ENCODE measurements around the gene SPRED1. TPM values are rescaled to one million over a fixed set of nuclear protein-coding genes. Genes with fewer than 3 reads are reported as not detected.
A peak's percentile ranks its signal among the peaks of the same experiment; 100 is the strongest.

SPRED1 gene
- total RNA-seq, 4 donors from 2014 or later: 77.9 to 92.7 (median 82.6) TPM

- 97 to 100% methylated on average over 1 of the region's 1 CpG for WGBS, 2 donors
- H3K4me3 ChIP-seq (replicated peaks in 1 of 3): no peak overlapping the region
- H3K27ac ChIP-seq: no peak overlapping the region
- no peaks in the 10 kb centered on the region for H3K9me3 ChIP-seq
- intact Hi-C loops (cut with DNase I): no loop called here
- no peak for DNase-seq
- H3K36me3 ChIP-seq: no peaks in the 10 kb centered on the region
- TF ChIP-seq POLR2A (IDR thresholded peaks at IDR 0.05): no peak
- TF ChIP-seq, protein P1, sequence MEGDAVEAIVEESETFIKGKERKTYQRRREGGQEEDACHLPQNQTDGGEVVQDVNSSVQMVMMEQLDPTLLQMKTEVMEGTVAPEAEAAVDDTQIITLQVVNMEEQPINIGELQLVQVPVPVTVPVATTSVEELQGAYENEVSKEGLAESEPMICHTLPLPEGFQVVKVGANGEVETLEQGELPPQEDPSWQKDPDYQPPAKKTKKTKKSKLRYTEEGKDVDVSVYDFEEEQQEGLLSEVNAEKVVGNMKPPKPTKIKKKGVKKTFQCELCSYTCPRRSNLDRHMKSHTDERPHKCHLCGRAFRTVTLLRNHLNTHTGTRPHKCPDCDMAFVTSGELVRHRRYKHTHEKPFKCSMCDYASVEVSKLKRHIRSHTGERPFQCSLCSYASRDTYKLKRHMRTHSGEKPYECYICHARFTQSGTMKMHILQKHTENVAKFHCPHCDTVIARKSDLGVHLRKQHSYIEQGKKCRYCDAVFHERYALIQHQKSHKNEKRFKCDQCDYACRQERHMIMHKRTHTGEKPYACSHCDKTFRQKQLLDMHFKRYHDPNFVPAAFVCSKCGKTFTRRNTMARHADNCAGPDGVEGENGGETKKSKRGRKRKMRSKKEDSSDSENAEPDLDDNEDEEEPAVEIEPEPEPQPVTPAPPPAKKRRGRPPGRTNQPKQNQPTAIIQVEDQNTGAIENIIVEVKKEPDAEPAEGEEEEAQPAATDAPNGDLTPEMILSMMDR (IDR thresholded peaks at IDR 0.05): no peak
- H3K4me1 ChIP-seq: peaks cover 24 to 32% of the 10 kb centered on the region in 2 donors
- no peaks in the 10 kb centered on the region for H3K27me3 ChIP-seq
Measured at GRCh38 chr15:38215707-38216106, 36.9 kb upstream of the SPRED1 start.

DNA sequence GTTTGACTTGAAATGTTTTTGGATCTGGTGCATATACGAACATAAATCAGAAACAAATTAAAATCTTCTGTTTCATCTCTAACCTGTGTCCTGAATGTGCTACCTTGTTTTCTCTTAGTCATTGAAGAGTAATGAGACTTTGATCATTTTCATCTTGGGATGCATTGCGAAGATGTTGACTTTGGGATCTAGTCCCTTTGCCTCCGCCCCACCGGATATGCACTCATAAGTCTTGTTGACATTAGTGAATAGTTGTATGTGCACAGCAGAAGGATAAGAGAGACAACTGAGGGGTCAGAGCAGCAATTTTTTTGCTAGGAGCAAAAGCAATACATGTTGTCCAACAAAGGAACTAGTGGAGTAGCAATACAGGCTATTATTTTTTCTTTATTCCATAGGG is 35.9 kb upstream of the SPRED1 start:
- intact Hi-C loops (cut with DNase I): no loop called here
- no peak for DNase-seq
- TF ChIP-seq POLR2A (IDR thresholded peaks at IDR 0.05): no peak
- TF ChIP-seq, protein P1 (IDR thresholded peaks at IDR 0.05): no peak
- H3K36me3 ChIP-seq: no peaks in the 10 kb centered on the region
- no peak overlapping the region for H3K4me3 ChIP-seq (replicated peaks in 1 of 3)
- peaks cover 30 to 35% of the 10 kb centered on the region in 2 donors for H3K4me1 ChIP-seq
- H3K9me3 ChIP-seq: no peaks in the 10 kb centered on the region
- no peak overlapping the region for H3K27ac ChIP-seq
- H3K27me3 ChIP-seq: no peaks in the 10 kb centered on the region
- 86 to 90% methylated on average over 4 of the region's 4 CpGs for WGBS, 2 donors

- H3K4me3 ChIP-seq (replicated peaks in 1 of 3): no peak overlapping the region
- no peak for DNase-seq
- peak overlapping the region in 2 of 3 donors; percentile 70 to 74 for H3K27ac ChIP-seq
- H3K4me1 ChIP-seq: peaks cover 30 to 35% of the 10 kb centered on the region in 2 donors
- no peaks in the 10 kb centered on the region for H3K27me3 ChIP-seq
- H3K36me3 ChIP-seq: no peaks in the 10 kb centered on the region
- intact Hi-C loops (cut with DNase I): no loop called here
- H3K9me3 ChIP-seq: no peaks in the 10 kb centered on the region
- TF ChIP-seq, protein P1 (IDR thresholded peaks at IDR 0.05): no peak
- TF ChIP-seq POLR2A (IDR thresholded peaks at IDR 0.05): no peak
- WGBS, 2 donors: 82 to 85% methylated on average over 3 of the region's 3 CpGs
Measured at GRCh38 chr15:38217191-38217595, 35.4 kb upstream of the SPRED1 start.

DNA sequence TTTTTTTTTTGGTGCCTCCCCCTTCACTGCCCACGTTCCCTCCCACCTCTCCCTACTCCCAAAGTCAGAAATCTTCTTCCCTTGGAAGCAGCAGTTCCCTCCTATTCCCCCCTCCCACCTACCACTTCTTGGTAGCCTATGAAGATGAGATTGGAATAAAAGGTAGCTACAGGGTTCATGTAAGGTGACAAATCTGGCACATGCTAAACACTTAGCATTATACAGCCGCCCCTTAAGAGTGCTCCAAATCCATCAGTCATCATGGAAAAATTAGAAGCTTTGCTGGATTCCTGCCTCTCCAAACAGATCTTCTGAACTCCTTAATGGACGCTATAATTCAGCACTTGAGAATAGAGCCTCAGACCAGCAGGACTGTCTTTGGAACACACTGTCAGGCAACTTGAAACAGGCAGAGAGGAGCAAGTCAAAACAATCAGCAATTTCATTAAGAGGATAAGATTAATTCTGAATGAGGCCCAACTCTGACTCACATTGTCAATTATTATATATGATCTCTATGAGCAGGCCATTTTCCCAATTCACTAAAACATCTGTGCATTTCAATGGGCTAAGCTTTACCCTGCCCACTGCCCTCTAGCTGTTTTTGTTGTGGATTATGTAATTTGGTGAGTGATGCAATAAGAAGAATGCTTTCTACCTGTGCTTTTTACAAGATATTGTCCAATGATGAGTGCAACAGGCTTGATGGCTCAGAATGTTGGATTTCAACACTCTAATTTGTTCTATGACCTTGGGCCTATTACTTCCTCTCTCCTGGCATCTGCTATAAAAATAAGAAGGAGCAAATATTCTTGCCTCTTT is 34.6 kb upstream of the SPRED1 start:
- no peaks in the 10 kb centered on the region for H3K27me3 ChIP-seq
- H3K4me3 ChIP-seq (replicated peaks in 1 of 3): no peak overlapping the region
- WGBS, 2 donors: 41 to 53% methylated on average over 3 of the region's 3 CpGs
- peak overlapping the region; percentile 26 to 74 (median 70) for H3K27ac ChIP-seq
- peak in 1 of 2 donors; percentile 14 for DNase-seq
- no peaks in the 10 kb centered on the region for H3K36me3 ChIP-seq
- H3K4me1 ChIP-seq: peaks cover 28 to 35% of the 10 kb centered on the region in 2 donors
- intact Hi-C loops (cut with DNase I): no loop called here
- TF ChIP-seq POLR2A (IDR thresholded peaks at IDR 0.05): no peak
- TF ChIP-seq, protein P1 (IDR thresholded peaks at IDR 0.05): no peak
- H3K9me3 ChIP-seq: no peaks in the 10 kb centered on the region

DNA sequence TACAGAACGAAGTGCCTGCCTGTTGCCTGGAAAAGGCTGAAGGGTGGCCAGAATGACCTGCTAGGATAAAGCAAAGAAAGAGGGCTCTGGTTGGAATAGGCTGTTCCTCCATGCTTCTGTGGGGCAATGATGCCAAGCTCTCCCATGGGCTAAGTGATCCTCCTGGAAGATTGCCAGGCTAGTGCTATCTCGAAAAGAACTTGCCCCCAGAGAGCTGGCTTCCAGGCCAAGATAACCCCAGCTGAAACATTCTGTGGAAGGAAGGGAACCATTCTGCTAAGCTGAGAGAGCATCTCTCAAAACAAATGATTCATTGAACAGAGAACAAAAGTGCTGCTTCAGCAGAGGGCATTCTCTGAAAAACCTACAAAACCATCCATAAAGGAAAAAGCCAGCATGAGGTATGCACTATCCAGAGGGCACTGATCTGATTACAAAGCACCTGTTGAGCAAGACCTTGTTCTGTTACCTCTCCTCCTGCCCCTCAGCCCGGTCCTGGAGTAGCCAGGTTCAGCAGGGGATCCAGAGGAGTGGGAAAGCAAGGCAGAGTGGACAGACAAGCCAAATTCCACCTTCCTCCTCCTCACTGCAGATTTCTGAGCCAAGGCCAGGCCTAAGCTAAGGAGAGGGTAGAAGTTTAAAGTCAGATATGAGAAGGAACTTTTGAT is 31.9 kb upstream of the SPRED1 start:
- DNase-seq: peak; percentile 47 to 55
- H3K4me1 ChIP-seq: peaks cover 27 to 35% of the 10 kb centered on the region in 2 donors
- no peaks in the 10 kb centered on the region for H3K27me3 ChIP-seq
- intact Hi-C loops (cut with DNase I): no loop called here
- peak overlapping the region; percentile 44 to 61 (median 58) for H3K27ac ChIP-seq
- H3K9me3 ChIP-seq: no peaks in the 10 kb centered on the region
- peak in 1 of 2 donors; percentile 12 for TF ChIP-seq POLR2A (IDR thresholded peaks at IDR 0.05)
- TF ChIP-seq, protein P1 (IDR thresholded peaks at IDR 0.05): no peak
- 41 to 52% methylated on average over 3 of the region's 3 CpGs for WGBS, 2 donors
- H3K4me3 ChIP-seq (replicated peaks in 1 of 3): no peak overlapping the region
- H3K36me3 ChIP-seq: no peaks in the 10 kb centered on the region
